H1 (cell line): ENCODE measurements around the gene NR1H3. TPM values are rescaled to one million over a fixed set of nuclear protein-coding genes. Genes with fewer than 3 reads are reported as not detected.

ENCODE experiments used
- CTCF ChIA-PET: fragments of 300-600 bp; sonication (Branson Sonifier 250); formaldehyde crosslinking; loops from one replicate; lab custom pipeline; 2021; ENCODE audit not compliant: partially characterized antibody; lab: Charles Lee
- POLR2A ChIA-PET: fragments of 300-600 bp; sonication (Branson Sonifier 250); formaldehyde crosslinking; loops from one replicate; lab custom pipeline; 2021; ENCODE audit warnings: inconsistent platforms; ENCODE audit not compliant: partially characterized antibody; lab: Charles Lee
- DNase-seq, 2 experiments: peaks; one replicate each; pipeline versions ENCODE4 v3.0.0 to v3.0.0-alpha.2; 2010 to 2022; ENCODE audit warnings: low spot score in 2 of 2, low read depth in 1 of 2, mixed read lengths in 1 of 2
- FAIRE-seq: peaks from 2 replicates; lab custom pipeline; 2011; peaks lifted over from hg19 to GRCh38; lab: Jason Lieb, UNC
- H2AFZ ChIP-seq: 2 replicates; pipeline ENCODE4 v1.8.1; 2012; ENCODE audit warnings: low read length, inconsistent platforms
- H2AK5ac ChIP-seq: 2 replicates; pipeline ENCODE4 v1.6.1; 2013; ENCODE audit warnings: low read depth, low read length
- H2BK120ac ChIP-seq: replicated peaks from 2 replicates; pipeline ENCODE3; 2013; ENCODE audit warnings: low read depth, low read length, inconsistent platforms
- H2BK12ac ChIP-seq: 2 replicates; pipeline ENCODE4 v1.6.1; 2013; ENCODE audit warnings: low read depth, low read length
- H2BK15ac ChIP-seq: 2 replicates; pipeline ENCODE4 v1.6.1; 2013; ENCODE audit warnings: low read length
- H2BK20ac ChIP-seq: 2 replicates; pipeline ENCODE4 v1.6.1; 2013; ENCODE audit warnings: low read length
- H2BK5ac ChIP-seq: 2 replicates; pipeline ENCODE4 v1.6.1; 2013; ENCODE audit warnings: low read depth, low read length
- H3K14ac ChIP-seq: 2 replicates; pipeline ENCODE4 v1.6.1; 2013; ENCODE audit warnings: inconsistent platforms; ENCODE audit not compliant: insufficient read length
- H3K18ac ChIP-seq: 2 replicates; pipeline ENCODE4 v1.6.1; 2013; ENCODE audit warnings: low read length; ENCODE audit errors: extremely low read depth
- H3K23ac ChIP-seq: 2 replicates; pipeline ENCODE4 v1.6.1; 2013; ENCODE audit warnings: inconsistent platforms; ENCODE audit not compliant: insufficient read length
- H3K23me2 ChIP-seq: 2 replicates; pipeline ENCODE4 v1.6.1; 2013; ENCODE audit warnings: low read depth, low read length
- H3K27ac ChIP-seq: 2 replicates; pipeline ENCODE4 v1.6.1; 2011; ENCODE audit warnings: low read depth, low read length, inconsistent platforms
- H3K27me3 ChIP-seq, 4 experiments: replicated peaks in 1 of 4; 1 replicate in 1 of 4; 2 replicates in 3 of 4; pipeline versions ENCODE4 v1.6.1 to v1.8.1; 2011 to 2013; ENCODE audit warnings: low read length in 3 of 4, mild to moderate bottlenecking in 3 of 4, inconsistent platforms in 2 of 4, mixed read lengths in 2 of 4, moderate library complexity in 1 of 4; ENCODE audit not compliant: control insufficient read depth in 3 of 4, insufficient read depth in 3 of 4; ENCODE audit errors: extremely low read depth in 1 of 4
- H3K36me3 ChIP-seq, 4 experiments: 2 replicates each; pipeline versions ENCODE4 v1.6.1 to v1.8.1; 2011 to 2013; ENCODE audit warnings: mild to moderate bottlenecking in 4 of 4, low read length in 3 of 4, moderate library complexity in 2 of 4, control low read depth in 1 of 4, inconsistent platforms in 1 of 4; ENCODE audit not compliant: insufficient read depth in 4 of 4, control insufficient read depth in 2 of 4
- H3K4ac ChIP-seq: replicated peaks from 2 replicates; pipeline ENCODE3; 2013; ENCODE audit warnings: low read length, low read depth, mixed read lengths, inconsistent platforms; ENCODE audit not compliant: insufficient read length
- H3K4me1 ChIP-seq, 4 experiments: replicated peaks in 1 of 4; 1 replicate in 1 of 4; 2 replicates in 3 of 4; pipeline versions ENCODE4 v1.6.1 to v1.8.1; 2011 to 2013; ENCODE audit warnings: low read length in 3 of 4, inconsistent platforms in 2 of 4, mixed read lengths in 1 of 4; ENCODE audit not compliant: insufficient read depth in 4 of 4, control insufficient read depth in 3 of 4
- H3K4me2 ChIP-seq, 2 experiments: 2 replicates each; pipeline versions ENCODE4 v1.6.1 to v1.8.1; 2011 to 2013; ENCODE audit warnings: low read depth in 2 of 2, low read length in 2 of 2, control low read depth in 1 of 2, inconsistent platforms in 1 of 2, mild to moderate bottlenecking in 1 of 2; ENCODE audit not compliant: insufficient read depth in 1 of 2
- H3K4me3 ChIP-seq, 4 experiments: fragments of 200-600, 300-600 bp in 1 of 4; sonication (generic), shearing (Covaris generic), sonication (Bioruptor Twin) in 1 of 4; 2 replicates each; pipeline versions ENCODE4 v1.5.1 to v1.8.1; 2011 to 2016; ENCODE audit warnings: low read length in 4 of 4, low read depth in 3 of 4, control low read depth in 2 of 4, inconsistent platforms in 2 of 4, mild to moderate bottlenecking in 2 of 4, mixed read lengths in 1 of 4, moderate library complexity in 1 of 4; ENCODE audit not compliant: insufficient read depth in 2 of 4; ENCODE audit errors: extremely low read depth in 1 of 4
- H3K56ac ChIP-seq: replicated peaks from 2 replicates; pipeline ENCODE3; 2013; ENCODE audit warnings: low read depth, mild to moderate bottlenecking, mixed read lengths, low read length, inconsistent platforms; ENCODE audit not compliant: insufficient read length
- H3K79me1 ChIP-seq: 2 replicates; pipeline ENCODE4 v1.6.1; 2013; ENCODE audit warnings: low read depth, low read length, control low read depth
- H3K79me2 ChIP-seq, 2 experiments: 2 replicates each; pipeline versions ENCODE4 v1.6.1 to v1.8.1; 2012 to 2013; ENCODE audit warnings: low read length in 2 of 2, mild to moderate bottlenecking in 2 of 2, inconsistent platforms in 1 of 2; ENCODE audit not compliant: insufficient read depth in 2 of 2, control insufficient read depth in 1 of 2
- H3K9ac ChIP-seq, 4 experiments: replicated peaks in 1 of 4; 1 replicate in 1 of 4; 2 replicates in 3 of 4; pipeline versions ENCODE4 v1.6.1 to v1.8.1; 2011 to 2013; ENCODE audit warnings: low read depth in 3 of 4, low read length in 3 of 4, control low read depth in 2 of 4, mild to moderate bottlenecking in 2 of 4, moderate library complexity in 2 of 4, inconsistent platforms in 1 of 4; ENCODE audit errors: extremely low read depth in 1 of 4
- H3K9me3 ChIP-seq, 2 experiments: 2 replicates each; pipeline versions ENCODE4 v1.6.1 to v1.8.1; 2012 to 2013; ENCODE audit warnings: mild to moderate bottlenecking in 2 of 2, moderate library complexity in 2 of 2, control low read depth in 1 of 2, inconsistent platforms in 1 of 2, low read depth in 1 of 2, low read length in 1 of 2, mixed read lengths in 1 of 2; ENCODE audit not compliant: insufficient read depth in 2 of 2
- H4K20me1 ChIP-seq, 2 experiments: replicated peaks in 1 of 2; 2 replicates each; pipeline versions ENCODE3 to v1.8.1; 2011 to 2013; ENCODE audit warnings: inconsistent platforms in 2 of 2, low read length in 2 of 2, mild to moderate bottlenecking in 1 of 2; ENCODE audit not compliant: insufficient read depth in 2 of 2, control insufficient read depth in 1 of 2
- H4K5ac ChIP-seq: 2 replicates; pipeline ENCODE4 v1.6.1; 2013; ENCODE audit warnings: low read length, low read depth, mixed read lengths, inconsistent platforms; ENCODE audit not compliant: insufficient read length
- H4K8ac ChIP-seq: 2 replicates; pipeline ENCODE4 v1.8.0; 2013; ENCODE audit warnings: mild to moderate bottlenecking, moderate library complexity, low read length, inconsistent platforms; ENCODE audit not compliant: insufficient read depth; ENCODE audit errors: extremely low read depth
- H4K91ac ChIP-seq: replicated peaks from 2 replicates; pipeline ENCODE3; 2013; ENCODE audit warnings: low read length, mixed read lengths, inconsistent platforms; ENCODE audit not compliant: insufficient read length
- BCL11A ChIP-seq, 2 experiments: IDR thresholded peaks; one replicate each; pipeline ENCODE4 v1.6.1; 2011; ENCODE audit warnings: low read depth in 2 of 2, low read length in 2 of 2, mild to moderate bottlenecking in 2 of 2
- BRCA1 ChIP-seq: IDR thresholded peaks from 2 replicates; pipeline ENCODE4 v1.6.1; 2012; ENCODE audit warnings: low read depth, low read length, improper control_type of control experiment
- EGR1 ChIP-seq: IDR thresholded peaks from 2 replicates; pipeline ENCODE4 v1.6.1; 2011; ENCODE audit warnings: low read depth, low read length, borderline replicate concordance
- KDM1A ChIP-seq: fragments of 200-600, 300-600 bp; sonication (generic); IDR thresholded peaks from 2 replicates; pipeline ENCODE4 v1.7.1; 2016; ENCODE audit warnings: mild to moderate bottlenecking, low read length, borderline replicate concordance
- KDM4A ChIP-seq: IDR thresholded peaks from one replicate; pipeline ENCODE4 v1.7.1; 2012; ENCODE audit warnings: low read depth, mild to moderate bottlenecking, moderate library complexity, low read length, inconsistent platforms; ENCODE audit not compliant: severe bottlenecking
- NRF1 ChIP-seq: IDR thresholded peaks from 2 replicates; pipeline ENCODE4 v1.6.1; 2011; ENCODE audit warnings: mild to moderate bottlenecking, low read depth, low read length, improper control_type of control experiment
- POU5F1 ChIP-seq: IDR thresholded peaks from 2 replicates; pipeline ENCODE4 v1.6.1; 2011; ENCODE audit warnings: low read depth, mild to moderate bottlenecking, low read length, moderate library complexity
- RXRA ChIP-seq: IDR thresholded peaks from 2 replicates; pipeline ENCODE4 v1.6.1; 2011; ENCODE audit warnings: low read depth, mild to moderate bottlenecking, low read length, moderate library complexity; ENCODE audit not compliant: insufficient read depth
- SP4 ChIP-seq: IDR thresholded peaks from 2 replicates; pipeline ENCODE4 v1.6.1; 2012; ENCODE audit warnings: low read length, inconsistent platforms
- TAF1 ChIP-seq: IDR thresholded peaks from 2 replicates; pipeline ENCODE4 v1.6.1; 2011; ENCODE audit warnings: mild to moderate bottlenecking, low read depth, low read length
- WGBS, 2 experiments: shearing (Covaris generic) in 1 of 2; methylation state at CpG; one replicate each; pipeline versions ENCODE4 v1.1.6 to v1.1.7; 2013 to 2015; ENCODE audit warnings: low lambda C conversion rate in 2 of 2, mixed read lengths in 2 of 2, inconsistent platforms in 1 of 2, low coverage in 1 of 2, missing lambda C conversion rate in 1 of 2; ENCODE audit not compliant: insufficient replicate concordance in 2 of 2, insufficient coverage in 1 of 2, insufficient read length in 1 of 2; ENCODE audit errors: extremely low coverage in 1 of 2, missing lambda C conversion rate in 1 of 2; 5-methylcytosine and 5-hydroxymethylcytosine counted together
- polyA plus RNA-seq, 7 experiments: library from polyadenylated mRNA; depleted of rRNA in 3 of 7; stranded (reverse) in 5 of 7; unstranded in 2 of 7; fragments of >200 nt in 5 of 7; fragments of 200-250 nt in 2 of 7; gene quantifications; 1 replicate in 5 of 7; 2 replicates in 1 of 7; 4 replicates in 1 of 7; pipeline versions ENCODE4 v1.2.1 to v1.2.3, GENCODE V29; 2011 to 2013; ENCODE audit warnings: missing spikeins in 2 of 7, mixed read lengths in 2 of 7
- total RNA-seq: library from RNA; stranded (reverse); fragmentation: NEBNext Ultra II Directional; extraction: Animal tissue kit (Norgen Biotek cat#: 25700); gene quantifications from 2 replicates; pipeline ENCODE4 v1.2.1, GENCODE V29; 2021

Gene NR1H3
- total and polyA plus RNA-seq, 2 of the 8 experiments (the other 6 are each of a cell fraction or from before 2014, with no cell fraction given) = 19.9 to 42.1 TPM

DNA sequence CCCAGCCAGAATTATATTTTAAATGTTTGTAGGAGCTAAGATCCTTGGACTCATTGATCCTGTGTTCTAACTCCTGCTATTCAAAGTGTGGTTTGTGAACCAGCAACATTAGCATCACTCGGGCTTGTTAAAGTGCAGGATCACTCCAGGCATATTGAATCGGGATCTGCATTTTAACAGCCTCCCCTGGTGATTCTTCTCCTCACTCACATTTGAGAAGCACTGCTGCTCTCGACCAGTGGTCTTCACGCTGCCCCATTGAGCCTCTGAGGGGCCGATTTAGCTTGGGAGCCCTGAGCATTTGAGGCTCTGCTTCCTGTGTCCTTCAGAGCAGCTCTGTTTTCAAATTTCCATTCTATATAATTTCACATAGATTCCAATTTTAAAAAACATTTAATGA is 23.1 kb downstream of the NR1H3 start:
- Histone ChIP-seq H4K20me1 (peaks cover 1 to 2% of the 10 kb centered on the region in 2 experiments), H3K4ac (no peak overlapping the region), H2BK15ac (no peak overlapping the region), H3K36me3 (peaks cover 25 to 80% (median 53%) of the 10 kb centered on the region in 4 experiments), H2BK5ac (no peak overlapping the region), H3K79me2 (no peaks in the 10 kb centered on the region), H3K23me2 (no peaks in the 10 kb centered on the region), H3K9me3 (no peaks in the 10 kb centered on the region), H3K4me3 (no peak overlapping the region), H3K27me3 (no peaks in the 10 kb centered on the region; a peak in 1 of 7 replicates), H3K56ac (no peak overlapping the region), H3K18ac (no peak overlapping the region), H3K23ac (no peak overlapping the region), H2BK12ac (no peak overlapping the region), H2AFZ (no peak overlapping the region), H3K4me1 (peaks cover 0 to 2% (median 0%) of the 10 kb centered on the region in 4 experiments; a peak in 1 of 7 replicates), H2BK20ac (no peak overlapping the region), H4K5ac (no peak overlapping the region), H3K79me1 (no peaks in the 10 kb centered on the region; the same call in 1 of the 2 replicates), H3K27ac (no peak overlapping the region), H3K14ac (no peak overlapping the region), H3K4me2 (no peak overlapping the region), H2AK5ac (no peak overlapping the region), H4K91ac (no peak overlapping the region), H4K8ac (no peak overlapping the region), H3K9ac (no peak overlapping the region), H2BK120ac (no peak overlapping the region)
- 80% methylated on average over 5 of the region's 5 CpGs; no CpG with 5 or more reads in 1 of the 2 experiments for WGBS, 2 experiments
- no peak for TF ChIP-seq BCL11A (IDR thresholded peaks at IDR 0.05; ENCODE audit: low read depth in 2 of 2, low read length in 2 of 2)
- TF ChIP-seq BRCA1 = no peak
- no peak for TF ChIP-seq RXRA
- TF ChIP-seq EGR1 = no peak
- TF ChIP-seq KDM1A = no peak
- TF ChIP-seq SP4 = no peak
- TF ChIP-seq TAF1 = no peak
- no peak for TF ChIP-seq KDM4A
- TF ChIP-seq NRF1 = no peak
- no peak for TF ChIP-seq POU5F1
- no peak for FAIRE-seq
- CTCF ChIA-PET = interaction anchor here (0.9 to 2.5 kb wide), 8 partner anchors 14 to 103 kb away, joined by 3 to 13 read pairs (median 4); partner anchors contain the start of gene NR1H3
- POLR2A ChIA-PET = interaction anchor here (0.9 to 1.4 kb wide), 5 partner anchors 9 to 38 kb away, joined by 3 to 4 read pairs (median 3); no protein-coding TSS in a partner anchor
- no peak for DNase-seq
